ENCODE results near the gene STING1. TPM values are rescaled to one million over a fixed set of nuclear protein-coding genes. Genes with fewer than 3 reads are reported as not detected.

Gene STING1
- total and polyA plus RNA-seq, 11 donors = 20.4 to 119 (median 53.8) TPM

DNA sequence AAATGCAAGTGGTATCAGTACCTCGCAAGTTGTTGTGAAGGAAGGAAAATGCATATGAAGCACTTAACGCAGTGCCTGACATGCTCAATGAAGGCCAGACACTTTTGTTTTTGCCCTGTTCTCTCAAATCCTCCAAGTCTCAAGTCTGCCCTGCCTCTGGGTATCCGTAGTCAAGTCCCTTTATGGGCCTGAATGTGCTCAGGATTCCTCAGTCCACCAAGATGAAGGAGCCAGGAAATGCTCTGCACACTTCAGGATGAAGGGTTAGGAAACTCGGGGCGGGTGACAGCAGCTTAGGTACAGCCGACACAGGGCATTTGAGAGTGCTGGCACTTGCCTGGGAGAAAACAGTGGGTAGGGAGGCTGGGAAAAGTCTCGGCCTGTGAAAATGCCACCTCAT, 21.4 kb downstream of the STING1 start:
- DNase-seq = peak in 1 of 5 donors; percentile 42
- Histone ChIP-seq H3K27me3 (no peaks in the 10 kb centered on the region), H3K27ac (peak overlapping the region; percentile 66 to 94 (median 84)), H3K4me3 (peak overlapping the region in 11 of 12 donors; percentile 35 to 70 (median 54)), H3K4me1 (peaks cover 0 to 36% (median 6%) of the 10 kb centered on the region in 12 donors), H3K36me3 (peaks cover 0 to 18% (median 5%) of the 10 kb centered on the region in 9 donors), H3K9me3 (no peaks in the 10 kb centered on the region)
- WGBS, 4 donors = 66 to 84% (median 68%) methylated on average over 6 to 7 of the region's 7 CpGs
- no peak for TF ChIP-seq POLR2A (IDR thresholded peaks at IDR 0.05)
- no peak for TF ChIP-seq CTCF (IDR thresholded peaks at IDR 0.05)
- intact Hi-C loops (cut with DNase I) = loop anchor here in 1 of 10 donors (2.0 kb wide), 1 partner anchor 22 kb away; the partner anchor contains the start of gene STING1
- ATAC-seq = peak in 2 of 4 donors; percentile 10 to 25

DNA sequence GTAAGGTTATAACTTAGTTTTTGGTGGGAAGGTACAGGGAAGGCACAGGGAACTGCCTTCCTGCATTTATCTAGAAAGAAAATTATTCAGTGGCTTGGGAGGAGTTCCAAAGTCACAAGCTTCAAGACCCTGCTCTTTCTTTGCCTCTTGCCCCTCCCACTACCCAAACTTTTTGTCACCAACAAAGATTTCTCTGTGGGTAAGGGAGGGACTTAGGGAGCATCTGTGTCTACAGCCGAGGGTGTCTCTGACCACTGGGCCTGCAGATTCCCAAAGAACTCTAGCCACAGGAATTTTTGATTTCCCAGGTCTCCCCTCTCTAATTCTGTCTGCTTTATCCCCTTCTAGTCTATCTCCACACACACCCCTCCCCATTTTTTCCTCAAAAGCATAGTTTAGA, 22.1 kb downstream of the STING1 start:
- H3K36me3 ChIP-seq = peaks cover 0 to 21% (median 6%) of the 10 kb centered on the region in 9 donors
- peak overlapping the region in 11 of 12 donors; percentile 35 to 70 (median 54) for H3K4me3 ChIP-seq
- intact Hi-C loops (cut with DNase I) = loop anchor here in 1 of 10 donors (2.0 kb wide), 1 partner anchor 22 kb away; the partner anchor contains the start of gene STING1
- peak overlapping the region; percentile 30 to 94 (median 82) for H3K27ac ChIP-seq
- peaks cover 0 to 36% (median 6%) of the 10 kb centered on the region in 12 donors for H3K4me1 ChIP-seq
- no peaks in the 10 kb centered on the region for H3K27me3 ChIP-seq
- 59 to 68% (median 63%) methylated on average over 1 of the region's 1 CpG for WGBS, 4 donors
- TF ChIP-seq POLR2A (IDR thresholded peaks at IDR 0.05) (no peak), CTCF (IDR thresholded peaks at IDR 0.05) (no peak)
- ATAC-seq = no peak
- no peak for DNase-seq
- no peaks in the 10 kb centered on the region for H3K9me3 ChIP-seq

DNA sequence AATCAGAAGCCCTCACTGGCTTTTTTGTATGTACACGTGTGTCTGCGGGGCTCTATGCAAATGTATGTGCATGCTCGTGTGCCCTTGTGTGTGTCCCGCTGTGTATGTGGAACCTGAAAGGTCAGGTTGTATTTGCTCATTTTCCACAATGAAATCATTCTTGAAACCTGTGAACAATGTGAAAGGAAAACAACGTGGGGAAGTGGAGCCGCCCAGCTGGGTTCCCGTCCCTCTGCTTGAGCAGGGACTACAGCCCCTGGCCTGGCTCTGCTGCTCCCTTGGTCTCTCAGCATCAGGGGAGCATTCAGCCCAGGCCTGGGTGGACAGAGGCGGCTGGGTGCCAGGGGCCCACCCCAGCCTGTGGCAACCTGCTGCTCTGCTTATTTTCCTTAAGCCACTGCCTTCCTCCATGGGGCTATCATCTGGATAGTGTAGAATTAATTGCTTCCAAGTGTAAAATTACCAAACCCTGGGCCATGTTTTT, 23.1 kb downstream of the STING1 start:
- ATAC-seq (peak; percentile 44 to 68 (median 56)), DNase-seq (peak in 4 of 5 donors; percentile 45 to 76 (median 48))
- intact Hi-C loops (cut with DNase I) = no loop called here
- H3K27me3 ChIP-seq = no peaks in the 10 kb centered on the region
- WGBS, 4 donors = 58 to 79% (median 74%) methylated on average over 8 of the region's 8 CpGs
- H3K36me3 ChIP-seq = peaks cover 0 to 23% (median 6%) of the 10 kb centered on the region in 9 donors
- TF ChIP-seq POLR2A (IDR thresholded peaks at IDR 0.05) = no peak
- no peak for TF ChIP-seq CTCF (IDR thresholded peaks at IDR 0.05)
- H3K4me1 ChIP-seq = peaks cover 0 to 36% (median 6%) of the 10 kb centered on the region in 12 donors
- no peaks in the 10 kb centered on the region for H3K9me3 ChIP-seq
- peak overlapping the region; percentile 58 to 94 (median 82) for H3K27ac ChIP-seq
- H3K4me3 ChIP-seq = peak overlapping the region in 10 of 12 donors; percentile 16 to 70 (median 54)

DNA sequence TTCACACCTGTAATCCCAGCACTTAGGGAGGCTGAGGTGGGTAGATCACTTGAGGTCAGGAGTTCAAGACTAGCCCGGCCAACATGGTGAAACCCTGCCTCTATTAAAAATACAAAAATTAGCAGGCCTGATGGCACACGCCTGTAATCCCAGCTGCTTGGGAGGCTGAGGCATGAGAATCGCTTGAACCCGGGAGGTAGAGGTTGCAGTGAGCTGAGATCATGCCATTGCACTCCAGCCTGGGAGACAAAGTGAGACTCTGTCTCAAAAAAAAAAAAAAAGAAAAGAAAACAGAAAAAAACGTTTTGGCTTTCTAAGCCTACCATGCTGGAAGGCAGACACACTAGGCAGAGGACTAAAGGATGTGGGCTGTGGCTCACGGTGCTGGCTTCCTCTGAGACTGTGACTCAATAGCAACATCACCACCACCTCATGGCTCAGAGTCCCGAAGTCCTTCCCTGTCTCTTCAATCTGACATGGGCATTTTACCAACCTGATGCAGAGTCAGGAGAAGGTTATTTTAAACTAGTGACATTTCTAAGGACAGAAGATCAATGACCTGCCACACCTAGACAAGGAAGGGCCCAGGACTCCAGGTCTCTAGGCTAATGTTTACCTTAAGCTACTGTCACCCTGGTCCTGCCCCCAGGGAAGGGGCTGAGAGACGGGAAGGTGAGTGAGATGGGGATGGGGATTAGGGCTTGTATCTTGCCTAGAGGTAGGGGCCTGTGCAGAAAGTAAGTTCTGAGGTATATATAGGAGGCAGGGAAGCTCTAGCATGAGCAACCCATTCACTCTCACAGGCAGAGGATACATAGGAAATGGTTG, 23.8 kb downstream of the STING1 start:
- intact Hi-C loops (cut with DNase I) = no loop called here
- Histone ChIP-seq H3K27me3 (no peaks in the 10 kb centered on the region), H3K27ac (peak overlapping the region in 11 of 12 donors; percentile 58 to 94 (median 83)), H3K9me3 (no peaks in the 10 kb centered on the region), H3K4me3 (peak overlapping the region in 7 of 12 donors; percentile 16 to 70 (median 54)), H3K4me1 (peaks cover 0 to 35% (median 6%) of the 10 kb centered on the region in 12 donors), H3K36me3 (peaks cover 0 to 23% (median 6%) of the 10 kb centered on the region in 9 donors)
- TF ChIP-seq CTCF (IDR thresholded peaks at IDR 0.05) (no peak), POLR2A (IDR thresholded peaks at IDR 0.05) (no peak)
- ATAC-seq (peak in 3 of 4 donors; percentile 63 to 77 (median 72)), DNase-seq (no peak)
- WGBS, 4 donors = 59 to 65% (median 63%) methylated on average over 8 of the region's 8 CpGs

All from heart left ventricle (tissue), 16 donors.